NCI-H1417 (cell line): ENCODE measurements around the gene NAV2.
"Not testable (repeated sequence)": the region's sequence is repeated elsewhere in the genome, so short reads cannot be mapped to it uniquely, and the experiment has no call there.

ENCODE experiments used
- DNase-seq, 3 experiments: peaks; one replicate each; lab custom pipeline; 2025; lab: John Stamatoyannopoulos, UW

Gene NAV2

GRCh38 chr11:19996571-19996970 lies 283.9 kb downstream of the NAV2 start:
- no peak for DNase-seq

GRCh38 chr11:20000022-20000350 lies 287.3 kb downstream of the NAV2 start:
- no peak for DNase-seq

GRCh38 chr11:20000351-20001134 lies 287.9 kb downstream of the NAV2 start:
- DNase-seq, result peak; percentile 90 to 99 (median 91)

- DNase-seq, result no peak
Observed at GRCh38 chr11:20002312-20003216, 289.9 kb downstream of the NAV2 start.

- peak in 1 of 3 experiments; percentile 19 for DNase-seq
Observed at GRCh38 chr11:20003351-20003750, 290.7 kb downstream of the NAV2 start.

GRCh38 chr11:20004866-20005265 lies 292.2 kb downstream of the NAV2 start:
- DNase-seq, result no peak

GRCh38 chr11:20005747-20006146 lies 293.1 kb downstream of the NAV2 start:
- no peak for DNase-seq

- not testable (repeated sequence) for DNase-seq
Observed at GRCh38 chr11:20006618-20007017, 294.0 kb downstream of the NAV2 start.

- no peak for DNase-seq
Observed at GRCh38 chr11:20007386-20007785, 294.7 kb downstream of the NAV2 start.

GRCh38 chr11:20008190-20008870 lies 295.7 kb downstream of the NAV2 start:
- no peak for DNase-seq

GRCh38 chr11:20008871-20009644 lies 296.4 kb downstream of the NAV2 start:
- peak in 2 of 3 experiments; percentile 22 to 38 for DNase-seq

GRCh38 chr11:20010156-20010850 lies 297.7 kb downstream of the NAV2 start:
- DNase-seq, result peak in 2 of 3 experiments; percentile 48 to 86

GRCh38 chr11:20010851-20011225 lies 298.2 kb downstream of the NAV2 start:
- DNase-seq, result no peak

- peak in 1 of 3 experiments; percentile 27 for DNase-seq
Observed at GRCh38 chr11:20011307-20011951, 298.8 kb downstream of the NAV2 start.

- DNase-seq, result peak in 2 of 3 experiments; percentile 30 to 42
Observed at GRCh38 chr11:20013346-20014066, 300.9 kb downstream of the NAV2 start.

GRCh38 chr11:20014067-20014402 lies 301.4 kb downstream of the NAV2 start:
- no peak for DNase-seq

- DNase-seq, result no peak
Observed at GRCh38 chr11:20015101-20015500, 302.5 kb downstream of the NAV2 start.

GRCh38 chr11:20015529-20016427 lies 303.1 kb downstream of the NAV2 start:
- no peak for DNase-seq

GRCh38 chr11:20016526-20016925 lies 303.9 kb downstream of the NAV2 start:
- no peak for DNase-seq
